Measurements from ENCODE around the gene PCDH18. TPM values are rescaled to one million over a fixed set of nuclear protein-coding genes. Genes with fewer than 3 reads are reported as not detected.

Gene PCDH18
- total RNA-seq, 4 donors from 2014 or later, result 10.6 to 27.1 (median 20.8) TPM

DNA sequence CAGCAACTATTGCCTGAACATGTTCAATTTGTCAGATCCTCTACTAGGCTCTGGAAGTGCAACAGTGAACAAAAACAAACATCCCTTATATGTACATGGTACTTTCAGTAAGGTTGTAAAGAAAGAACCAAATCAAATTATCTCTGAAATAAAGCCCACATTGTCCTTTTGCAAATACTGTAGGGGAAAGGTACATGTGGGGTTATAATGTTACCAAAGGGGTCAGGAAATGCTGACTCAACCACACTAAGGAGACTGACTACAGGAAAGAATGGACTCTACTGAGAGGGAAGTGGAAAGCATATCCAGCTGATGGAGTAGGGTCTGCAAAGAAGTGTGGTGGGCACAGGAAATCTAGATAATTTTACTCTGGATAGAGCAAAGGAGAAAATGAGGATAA is 61.5 kb downstream of the PCDH18 start:
- H3K4me3 ChIP-seq, result no peak overlapping the region
- peaks cover 0 to 9% (median 0%) of the 10 kb centered on the region in 4 donors for H3K4me1 ChIP-seq
- in situ Hi-C loops (cut with MboI; ENCODE audit: low pct_ligation_motif_present in 1 of 4, low pct_unique_long_range_greater_than_20kb in 1 of 4, low sequenced_read_pairs in 3 of 4) (no loop called here), intact Hi-C loops (cut with DNase I; ENCODE audit: low total_unique reads) (no loop called here)
- H3K27me3 ChIP-seq, result no peaks in the 10 kb centered on the region
- no peaks in the 10 kb centered on the region for H3K9me3 ChIP-seq
- TF ChIP-seq EP300 (IDR thresholded peaks at IDR 0.05; ENCODE audit: low read depth), result no peak
- TF ChIP-seq, protein P1, sequence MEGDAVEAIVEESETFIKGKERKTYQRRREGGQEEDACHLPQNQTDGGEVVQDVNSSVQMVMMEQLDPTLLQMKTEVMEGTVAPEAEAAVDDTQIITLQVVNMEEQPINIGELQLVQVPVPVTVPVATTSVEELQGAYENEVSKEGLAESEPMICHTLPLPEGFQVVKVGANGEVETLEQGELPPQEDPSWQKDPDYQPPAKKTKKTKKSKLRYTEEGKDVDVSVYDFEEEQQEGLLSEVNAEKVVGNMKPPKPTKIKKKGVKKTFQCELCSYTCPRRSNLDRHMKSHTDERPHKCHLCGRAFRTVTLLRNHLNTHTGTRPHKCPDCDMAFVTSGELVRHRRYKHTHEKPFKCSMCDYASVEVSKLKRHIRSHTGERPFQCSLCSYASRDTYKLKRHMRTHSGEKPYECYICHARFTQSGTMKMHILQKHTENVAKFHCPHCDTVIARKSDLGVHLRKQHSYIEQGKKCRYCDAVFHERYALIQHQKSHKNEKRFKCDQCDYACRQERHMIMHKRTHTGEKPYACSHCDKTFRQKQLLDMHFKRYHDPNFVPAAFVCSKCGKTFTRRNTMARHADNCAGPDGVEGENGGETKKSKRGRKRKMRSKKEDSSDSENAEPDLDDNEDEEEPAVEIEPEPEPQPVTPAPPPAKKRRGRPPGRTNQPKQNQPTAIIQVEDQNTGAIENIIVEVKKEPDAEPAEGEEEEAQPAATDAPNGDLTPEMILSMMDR (IDR thresholded peaks at IDR 0.05), result no peak
- TF ChIP-seq POLR2A (IDR thresholded peaks at IDR 0.05), result no peak
- no peak for TF ChIP-seq POLR2AphosphoS5 (IDR thresholded peaks at IDR 0.05)
- no peak overlapping the region for H3K27ac ChIP-seq
- no peak for DNase-seq
- no peaks in the 10 kb centered on the region for H3K36me3 ChIP-seq

Measured in transverse colon (tissue), 4 donors.